ENCODE data around the gene ABCB11. TPM values are rescaled to one million over a fixed set of nuclear protein-coding genes. Genes with fewer than 3 reads are reported as not detected.
"Not testable (repeated sequence)": the region's sequence is repeated elsewhere in the genome, so short reads cannot be mapped to it uniquely, and the experiment has no call there.

Gene ABCB11
- total RNA-seq, 1 donor from 2014 or later = not detected

- no peak overlapping the region for H3K4me3 Mint-ChIP-seq (ENCODE audit: unreplicated experiment)
Observed at GRCh38 chr2:169066897-169067296, 35.8 kb upstream of the ABCB11 start.

GRCh38 chr2:169065864-169066517 is 34.9 kb upstream of the ABCB11 start:
- DNase-seq (ENCODE audit: extremely low spot score, unreplicated experiment) = no peak
- H3K27ac Mint-ChIP-seq (ENCODE audit: unreplicated experiment) = no peak overlapping the region
- H3K4me1 Mint-ChIP-seq (ENCODE audit: unreplicated experiment) = no peaks in the 10 kb centered on the region
- H3K36me3 Mint-ChIP-seq (ENCODE audit: unreplicated experiment) = no peaks in the 10 kb centered on the region
- H3K4me3 Mint-ChIP-seq (ENCODE audit: unreplicated experiment) = no peak overlapping the region
- H3K9me3 Mint-ChIP-seq (ENCODE audit: unreplicated experiment) = no peaks in the 10 kb centered on the region
- TF ChIP-seq CTCF (IDR thresholded peaks at IDR 0.05) = no peak
- no peaks in the 10 kb centered on the region for H3K27me3 Mint-ChIP-seq (ENCODE audit: unreplicated experiment)

More at GRCh38 chr2:169066897-169067296, 35.8 kb upstream of the ABCB11 start:
- Mint-ChIP-seq H3K27ac (ENCODE audit: unreplicated experiment) (no peak overlapping the region), H3K9me3 (ENCODE audit: unreplicated experiment) (no peaks in the 10 kb centered on the region), H3K27me3 (ENCODE audit: unreplicated experiment) (no peaks in the 10 kb centered on the region), H3K36me3 (ENCODE audit: unreplicated experiment) (no peaks in the 10 kb centered on the region), H3K4me1 (ENCODE audit: unreplicated experiment) (no peaks in the 10 kb centered on the region)
- DNase-seq (ENCODE audit: extremely low spot score, unreplicated experiment) = no peak
- no peak for TF ChIP-seq CTCF (IDR thresholded peaks at IDR 0.05)

GRCh38 chr2:169065422-169065821 is 34.3 kb upstream of the ABCB11 start:
- no peak overlapping the region for H3K27ac Mint-ChIP-seq (ENCODE audit: unreplicated experiment)
- no peaks in the 10 kb centered on the region for H3K36me3 Mint-ChIP-seq (ENCODE audit: unreplicated experiment)
- no peaks in the 10 kb centered on the region for H3K27me3 Mint-ChIP-seq (ENCODE audit: unreplicated experiment)
- no peaks in the 10 kb centered on the region for H3K4me1 Mint-ChIP-seq (ENCODE audit: unreplicated experiment)
- no peak for DNase-seq (ENCODE audit: extremely low spot score, unreplicated experiment)
- no peak overlapping the region for H3K4me3 Mint-ChIP-seq (ENCODE audit: unreplicated experiment)
- no peaks in the 10 kb centered on the region for H3K9me3 Mint-ChIP-seq (ENCODE audit: unreplicated experiment)
- TF ChIP-seq CTCF (IDR thresholded peaks at IDR 0.05) = no peak

GRCh38 chr2:169064199-169064598 is 33.1 kb upstream of the ABCB11 start:
- H3K27me3 Mint-ChIP-seq (ENCODE audit: unreplicated experiment) = not testable (repeated sequence)

GRCh38 chr2:169054575-169054974 is 23.5 kb upstream of the ABCB11 start:
- not testable (repeated sequence) for H3K4me3 Mint-ChIP-seq (ENCODE audit: unreplicated experiment); H3K36me3 Mint-ChIP-seq (ENCODE audit: unreplicated experiment); DNase-seq (ENCODE audit: extremely low spot score, unreplicated experiment); H3K27me3 Mint-ChIP-seq (ENCODE audit: unreplicated experiment); H3K27ac Mint-ChIP-seq (ENCODE audit: unreplicated experiment); H3K4me1 Mint-ChIP-seq (ENCODE audit: unreplicated experiment)
- peaks cover 31% of the 10 kb centered on the region for H3K9me3 Mint-ChIP-seq (ENCODE audit: unreplicated experiment)

More at GRCh38 chr2:169064199-169064598, 33.1 kb upstream of the ABCB11 start:
- H3K4me3 Mint-ChIP-seq (ENCODE audit: unreplicated experiment); H3K27ac Mint-ChIP-seq (ENCODE audit: unreplicated experiment); H3K4me1 Mint-ChIP-seq (ENCODE audit: unreplicated experiment); H3K36me3 Mint-ChIP-seq (ENCODE audit: unreplicated experiment); DNase-seq (ENCODE audit: extremely low spot score, unreplicated experiment); H3K9me3 Mint-ChIP-seq (ENCODE audit: unreplicated experiment): not testable (repeated sequence)

- Mint-ChIP-seq H3K9me3 (ENCODE audit: unreplicated experiment) (peaks cover 16% of the 10 kb centered on the region), H3K4me1 (ENCODE audit: unreplicated experiment) (peaks cover 3% of the 10 kb centered on the region), H3K4me3 (ENCODE audit: unreplicated experiment) (no peak overlapping the region), H3K36me3 (ENCODE audit: unreplicated experiment) (no peaks in the 10 kb centered on the region), H3K27me3 (ENCODE audit: unreplicated experiment) (no peaks in the 10 kb centered on the region), H3K27ac (ENCODE audit: unreplicated experiment) (no peak overlapping the region)
- DNase-seq (ENCODE audit: extremely low spot score, unreplicated experiment) = no peak
- TF ChIP-seq CTCF (IDR thresholded peaks at IDR 0.05) = no peak
Observed at GRCh38 chr2:169050476-169051240, 19.5 kb upstream of the ABCB11 start.

Measured in osteocyte (in vitro differentiated cells).